Effector memory CD8-positive, alpha-beta T cell (primary cell): Measurements from ENCODE around the gene ZC3H12C.
"Not testable (repeated sequence)": the region's sequence is repeated elsewhere in the genome, so short reads cannot be mapped to it uniquely, and the experiment has no call there.

ENCODE experiments used
- ATAC-seq: fragments of 150-1000 bp; cut with Tn5 transposase; replicated peaks from 2 replicates; pipeline ENCODE4 v1.10.0; 2021; ENCODE audit warnings: mild to moderate bottlenecking, moderate library complexity
- DNase-seq, 3 experiments: peaks; one replicate each; pipeline ENCODE4 v3.0.0; 2021
- H3K27ac Mint-ChIP-seq, 2 donors: one replicate each; pipeline ENCODE4 v1.8.0; 2022; ENCODE audit warnings: mild to moderate bottlenecking in 2 of 2, mixed read lengths in 2 of 2, moderate library complexity in 2 of 2
- H3K27me3 Mint-ChIP-seq, 2 donors: one replicate each; pipeline ENCODE4 v1.8.0; 2022; ENCODE audit warnings: mixed read lengths in 2 of 2
- H3K36me3 Mint-ChIP-seq: one replicate; pipeline ENCODE4 v1.8.0; 2022; ENCODE audit warnings: mild to moderate bottlenecking, moderate library complexity, mixed read lengths; ENCODE audit not compliant: insufficient read depth
- H3K4me1 Mint-ChIP-seq, 2 donors: one replicate each; pipeline ENCODE4 v1.8.0; 2022; ENCODE audit warnings: low read depth in 2 of 2, mixed read lengths in 2 of 2
- H3K4me3 Mint-ChIP-seq, 2 donors: one replicate each; pipeline ENCODE4 v1.8.0; 2022; ENCODE audit warnings: mild to moderate bottlenecking in 2 of 2, mixed read lengths in 2 of 2, moderate library complexity in 2 of 2
- H3K9me3 Mint-ChIP-seq, 2 donors: one replicate each; pipeline ENCODE4 v1.8.0; 2022; ENCODE audit warnings: mixed read lengths in 2 of 2
- total RNA-seq, 9 experiments: gene quantifications; one replicate each; lab custom pipeline; 2026; lab: John Stamatoyannopoulos, UW

The ZC3H12C gene
- 0 to 3.0 (median 0.74) reads per million in 9 experiments for total RNA-seq

GRCh38 chr11:110092515-110093406 is at the start of gene ZC3H12C:
Gene ZC3H12C (plus strand): TSS chr11:110093392. CDS start chr11:110093412, 20 bp downstream.
- Mint-ChIP-seq H3K36me3 (no peaks in the 10 kb centered on the region), H3K27me3 (peaks cover 35 to 40% of the 10 kb centered on the region in 2 donors), H3K4me1 (peaks cover 0 to 4% of the 10 kb centered on the region in 2 donors), H3K9me3 (no peaks in the 10 kb centered on the region), H3K27ac (no peak within 1 kb of the TSS), H3K4me3 (peak within 1 kb of the TSS; percentile 67 to 70)
- DNase-seq (peak in 1 of 3 experiments; percentile 2), ATAC-seq (peak; percentile 73)

DNA sequence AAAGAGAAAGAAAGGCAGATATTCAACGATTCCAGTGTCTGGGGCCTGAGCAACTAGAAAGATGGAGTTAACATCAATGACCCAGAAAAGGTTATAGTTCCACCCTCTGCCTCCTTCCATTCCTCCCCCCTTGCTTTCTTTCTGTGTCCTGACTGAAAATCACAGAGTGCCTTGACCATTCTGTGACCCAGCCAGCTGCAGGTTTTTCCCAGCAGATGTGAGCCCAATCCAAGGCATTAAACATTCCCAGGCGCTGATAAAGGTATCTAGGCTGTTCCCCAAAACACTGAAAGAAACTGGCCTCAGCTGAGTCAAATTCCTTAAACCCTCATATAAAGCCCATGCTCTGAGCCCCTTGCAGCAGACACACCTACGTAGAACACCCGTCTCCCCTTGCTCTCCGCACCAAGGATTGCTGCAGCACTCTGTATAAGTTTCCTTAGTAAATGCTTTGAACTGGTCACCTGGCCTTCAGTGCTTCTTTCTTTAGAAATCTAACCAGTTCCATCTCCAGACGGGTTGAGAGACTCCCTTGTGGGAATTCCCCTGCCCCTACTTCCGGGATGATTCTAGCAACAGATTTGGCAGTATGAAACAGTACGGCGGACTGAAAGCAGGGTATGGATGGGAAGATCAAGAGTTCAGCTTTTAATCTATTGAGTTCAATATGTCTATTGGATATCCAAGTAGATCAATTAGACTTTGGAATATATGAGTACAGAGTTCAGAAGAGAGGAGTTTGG is 48.8 kb upstream of the ZC3H12C start:
- peaks cover 19 to 32% of the 10 kb centered on the region in 2 donors for H3K27me3 Mint-ChIP-seq
- H3K9me3 Mint-ChIP-seq = peaks cover 0 to 9% of the 10 kb centered on the region in 2 donors
- no peak overlapping the region for H3K4me3 Mint-ChIP-seq
- DNase-seq (no peak), ATAC-seq (no peak)
- no peaks in the 10 kb centered on the region for H3K4me1 Mint-ChIP-seq
- no peak overlapping the region for H3K27ac Mint-ChIP-seq
- H3K36me3 Mint-ChIP-seq = no peaks in the 10 kb centered on the region

DNA sequence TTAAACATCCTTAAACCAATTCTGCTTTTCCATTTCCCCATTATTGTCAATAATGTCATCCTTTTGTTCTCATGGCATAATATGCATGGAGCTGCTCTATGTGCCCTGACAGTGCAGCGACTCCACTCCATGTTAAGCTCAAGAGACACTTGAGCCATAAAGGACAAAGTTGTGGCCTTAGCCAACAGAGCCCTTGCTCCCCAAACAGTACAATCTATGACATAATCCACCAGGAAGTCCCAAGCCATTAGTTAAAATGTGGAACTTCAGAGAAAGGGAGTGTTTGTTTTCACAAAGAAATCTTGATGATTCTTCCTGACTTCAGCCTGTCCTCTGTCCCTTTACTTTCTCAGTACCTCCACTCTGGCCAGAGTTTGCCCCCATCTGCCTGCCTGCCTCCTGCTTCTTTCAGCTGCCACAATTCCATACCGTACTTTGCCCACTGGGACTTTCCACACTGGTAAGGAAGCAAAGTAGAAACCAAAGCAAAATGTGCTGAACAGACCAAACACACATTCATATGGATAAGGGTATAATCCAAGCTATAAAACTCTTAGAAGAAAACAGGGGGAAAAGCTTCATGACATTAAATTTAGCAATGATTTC is 46.3 kb upstream of the ZC3H12C start:
- peaks cover 0 to 9% of the 10 kb centered on the region in 2 donors for H3K9me3 Mint-ChIP-seq
- H3K4me3 Mint-ChIP-seq = no peak overlapping the region
- H3K27ac Mint-ChIP-seq = no peak overlapping the region
- no peaks in the 10 kb centered on the region for H3K4me1 Mint-ChIP-seq
- peaks cover 6 to 26% of the 10 kb centered on the region in 2 donors for H3K27me3 Mint-ChIP-seq
- ATAC-seq (no peak), DNase-seq (no peak)
- no peaks in the 10 kb centered on the region for H3K36me3 Mint-ChIP-seq

GRCh38 chr11:110049501-110050200 is 43.5 kb upstream of the ZC3H12C start:
- H3K27ac Mint-ChIP-seq = no peak overlapping the region
- DNase-seq (no peak), ATAC-seq (no peak)
- no peaks in the 10 kb centered on the region for H3K36me3 Mint-ChIP-seq
- H3K27me3 Mint-ChIP-seq = peaks cover 0 to 2% of the 10 kb centered on the region in 2 donors
- peaks cover 9 to 19% of the 10 kb centered on the region in 2 donors for H3K9me3 Mint-ChIP-seq
- H3K4me3 Mint-ChIP-seq = no peak overlapping the region
- H3K4me1 Mint-ChIP-seq = no peaks in the 10 kb centered on the region

DNA sequence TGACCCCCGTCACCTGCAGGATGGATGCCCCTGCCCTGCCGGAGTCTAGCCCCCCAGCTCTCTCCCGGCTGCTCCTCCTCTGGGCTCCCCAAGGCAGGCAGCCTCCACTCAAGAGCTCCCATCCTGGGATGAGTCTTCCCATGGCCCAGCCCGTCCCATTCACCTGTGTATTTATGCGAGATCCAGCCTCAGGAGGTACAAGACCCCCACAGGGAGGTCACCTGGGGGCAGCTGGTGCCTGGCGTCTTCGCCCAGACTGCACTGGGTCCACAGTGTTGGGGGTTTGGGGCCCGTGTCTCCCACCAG is 43.0 kb upstream of the ZC3H12C start:
- ATAC-seq = no peak
- H3K9me3 Mint-ChIP-seq = peaks cover 9 to 19% of the 10 kb centered on the region in 2 donors
- H3K27me3 Mint-ChIP-seq = no peaks in the 10 kb centered on the region
- H3K4me3 Mint-ChIP-seq = no peak overlapping the region
- H3K4me1 Mint-ChIP-seq = no peaks in the 10 kb centered on the region
- no peak for DNase-seq
- H3K36me3 Mint-ChIP-seq = no peaks in the 10 kb centered on the region
- no peak overlapping the region for H3K27ac Mint-ChIP-seq

DNA sequence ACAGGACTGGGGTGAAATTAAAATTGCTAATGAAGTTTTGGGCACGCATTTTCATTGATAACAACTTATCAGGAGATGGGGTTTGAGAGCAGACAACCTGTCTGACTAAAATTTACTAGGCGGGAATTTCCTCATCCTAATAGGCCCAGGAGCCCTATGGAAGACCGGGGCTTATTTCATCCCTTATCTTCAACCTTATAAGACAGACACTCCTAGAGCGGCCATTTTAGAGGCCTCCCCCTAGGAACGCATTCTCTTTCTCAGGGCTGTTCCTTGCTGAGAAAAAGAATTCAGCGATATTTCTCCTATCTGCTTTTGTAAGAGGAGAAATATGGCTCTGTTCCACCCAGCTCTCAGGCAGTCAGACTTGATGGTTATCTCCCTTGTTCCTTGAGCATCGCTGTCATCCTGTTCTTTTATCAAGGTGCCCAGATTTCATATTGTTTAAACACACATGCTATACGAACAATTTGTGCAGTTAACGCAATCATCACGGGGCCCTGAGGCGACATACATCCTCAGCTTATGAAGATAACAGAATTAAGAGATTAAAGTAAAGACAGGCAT is 39.3 kb upstream of the ZC3H12C start:
- Mint-ChIP-seq H3K36me3 (no peaks in the 10 kb centered on the region), H3K4me3 (no peak overlapping the region), H3K27me3 (no peaks in the 10 kb centered on the region), H3K27ac (no peak overlapping the region), H3K4me1 (no peaks in the 10 kb centered on the region), H3K9me3 (peaks cover 9 to 19% of the 10 kb centered on the region in 2 donors)
- DNase-seq (no peak), ATAC-seq (no peak)

DNA sequence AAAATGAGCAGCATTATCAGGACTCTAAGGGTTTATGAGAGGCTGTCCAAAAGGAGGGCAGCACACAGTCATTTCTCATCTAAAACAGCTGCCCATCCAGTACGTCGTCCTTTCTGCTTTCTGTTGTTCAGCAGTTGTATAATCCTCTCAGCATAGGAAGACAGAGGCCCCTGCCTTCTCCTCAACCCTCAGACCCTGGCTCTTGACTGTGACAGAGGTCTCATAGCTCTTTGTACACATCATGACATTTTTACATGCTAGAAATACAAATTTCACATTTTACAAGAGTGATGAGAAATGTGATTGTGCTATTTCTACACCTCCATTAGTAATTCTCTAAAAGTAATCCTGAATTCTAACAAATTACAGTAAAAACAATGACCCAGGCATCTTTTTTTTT is 36.2 kb upstream of the ZC3H12C start:
- ATAC-seq = no peak
- H3K36me3 Mint-ChIP-seq = no peaks in the 10 kb centered on the region
- H3K4me1 Mint-ChIP-seq = no peaks in the 10 kb centered on the region
- peaks cover 9 to 19% of the 10 kb centered on the region in 2 donors for H3K9me3 Mint-ChIP-seq
- H3K4me3 Mint-ChIP-seq = no peak overlapping the region
- no peaks in the 10 kb centered on the region for H3K27me3 Mint-ChIP-seq
- no peak for DNase-seq
- H3K27ac Mint-ChIP-seq = no peak overlapping the region

- no peak overlapping the region for H3K4me3 Mint-ChIP-seq
- H3K4me1 Mint-ChIP-seq = no peaks in the 10 kb centered on the region
- no peak for DNase-seq
- H3K36me3 Mint-ChIP-seq = no peaks in the 10 kb centered on the region
- no peak for ATAC-seq
- no peaks in the 10 kb centered on the region for H3K9me3 Mint-ChIP-seq
- H3K27ac Mint-ChIP-seq = no peak overlapping the region
- H3K27me3 Mint-ChIP-seq = peaks cover 0 to 15% of the 10 kb centered on the region in 2 donors
Measured at GRCh38 chr11:110059706-110060463, 33.3 kb upstream of the ZC3H12C start.

- H3K4me3 Mint-ChIP-seq = no peak overlapping the region
- H3K9me3 Mint-ChIP-seq = no peaks in the 10 kb centered on the region
- H3K4me1 Mint-ChIP-seq = no peaks in the 10 kb centered on the region
- no peak overlapping the region for H3K27ac Mint-ChIP-seq
- H3K27me3 Mint-ChIP-seq = peaks cover 0 to 16% of the 10 kb centered on the region in 2 donors
- no peaks in the 10 kb centered on the region for H3K36me3 Mint-ChIP-seq
- DNase-seq = no peak
- ATAC-seq = no peak
Measured at GRCh38 chr11:110061296-110061695, 31.9 kb upstream of the ZC3H12C start.

GRCh38 chr11:110062247-110062646 is 30.9 kb upstream of the ZC3H12C start:
- Mint-ChIP-seq H3K4me3 (no peak overlapping the region), H3K27me3 (peaks cover 0 to 16% of the 10 kb centered on the region in 2 donors), H3K4me1 (no peaks in the 10 kb centered on the region), H3K27ac (no peak overlapping the region), H3K9me3 (no peaks in the 10 kb centered on the region), H3K36me3 (no peaks in the 10 kb centered on the region)
- no peak for DNase-seq
- ATAC-seq = no peak

- H3K36me3 Mint-ChIP-seq = no peaks in the 10 kb centered on the region
- ATAC-seq (no peak), DNase-seq (no peak)
- no peak overlapping the region for H3K4me3 Mint-ChIP-seq
- H3K27ac Mint-ChIP-seq = no peak overlapping the region
- H3K9me3 Mint-ChIP-seq = no peaks in the 10 kb centered on the region
- H3K27me3 Mint-ChIP-seq = peaks cover 3 to 20% of the 10 kb centered on the region in 2 donors
- no peaks in the 10 kb centered on the region for H3K4me1 Mint-ChIP-seq
Measured at GRCh38 chr11:110065189-110065588, 28.0 kb upstream of the ZC3H12C start.

DNA sequence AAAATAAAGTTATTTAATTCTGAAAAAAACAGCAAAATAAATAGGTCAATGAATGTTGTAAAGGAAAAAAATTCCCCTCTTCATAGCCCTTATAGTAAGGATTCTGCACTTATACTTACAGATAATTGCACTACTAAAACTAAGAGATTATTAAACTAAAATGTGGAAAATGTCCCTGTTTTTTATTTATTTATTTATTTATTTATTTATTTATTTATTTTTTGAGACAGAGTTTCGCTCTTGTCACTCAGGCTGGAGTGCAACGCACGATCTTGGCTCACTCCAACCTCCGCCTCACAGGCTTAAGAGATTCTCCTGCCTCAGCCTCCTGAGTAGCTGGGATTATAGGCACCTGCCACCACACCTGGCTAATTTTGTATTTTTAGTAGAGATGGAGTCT is 25.2 kb upstream of the ZC3H12C start:
- H3K4me1 Mint-ChIP-seq, H3K27ac Mint-ChIP-seq, H3K9me3 Mint-ChIP-seq, DNase-seq, ATAC-seq, H3K36me3 Mint-ChIP-seq, H3K4me3 Mint-ChIP-seq: not testable (repeated sequence)
- H3K27me3 Mint-ChIP-seq = peaks cover 9 to 30% of the 10 kb centered on the region in 2 donors
